HG03108 (cell line): ENCODE results near the gene RAB1A.
"Not testable (repeated sequence)": the region's sequence is repeated elsewhere in the genome, so short reads cannot be mapped to it uniquely, and the experiment has no call there.

Experiments used
- ATAC-seq: cut with Tn5 transposase; IDR thresholded peaks from one replicate; pipeline ENCODE4 v1.9.1; 2021; ENCODE audit warnings: moderate library complexity; ENCODE audit not compliant: unreplicated experiment

Gene RAB1A

DNA sequence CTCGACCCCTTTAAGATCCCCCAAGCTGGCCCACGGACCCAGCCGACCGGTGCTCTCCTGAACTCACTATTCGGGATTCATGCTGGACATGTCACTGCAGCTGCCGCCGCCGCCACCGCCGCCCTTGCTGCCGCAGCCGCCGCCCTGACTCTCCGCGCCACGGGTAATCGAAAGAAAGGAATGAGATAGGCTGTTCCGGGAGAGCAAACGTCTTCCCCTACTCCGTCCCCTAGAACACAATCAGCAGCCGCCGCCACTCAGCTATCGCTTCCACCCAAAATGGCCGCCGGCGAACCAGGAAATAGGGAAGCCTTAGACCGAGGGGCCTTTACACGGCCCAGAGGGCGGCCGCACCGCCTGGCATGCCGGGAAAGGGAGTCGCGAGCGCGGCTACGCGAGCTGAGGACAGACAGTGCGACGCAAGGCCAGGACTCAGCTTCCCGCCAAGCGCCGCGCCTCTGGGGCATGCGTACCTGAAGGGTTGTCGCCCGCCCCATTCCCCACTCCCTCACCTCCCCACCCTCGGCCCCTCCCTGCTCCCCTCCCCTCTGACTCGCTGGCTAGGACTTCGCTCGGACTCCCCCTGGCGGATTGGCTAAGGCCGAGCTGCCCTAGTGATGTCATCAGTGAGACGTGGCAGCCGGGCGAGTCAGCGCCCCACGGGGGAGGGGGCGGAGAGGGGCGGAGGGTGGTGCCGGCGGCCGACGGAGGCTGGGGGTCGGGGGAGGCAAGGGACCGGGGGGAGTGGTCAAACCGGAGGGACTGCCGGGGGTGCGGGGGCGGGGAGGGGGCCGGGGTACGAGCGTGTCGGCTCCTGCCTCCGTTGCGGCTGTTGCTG, at the start of gene RAB1A:
RAB1A (minus strand) TSS at position 281 of the 838 bp plus-strand sequence; CDS start at position 90, 191 bp downstream.
- ATAC-seq = peak; percentile 96

- ATAC-seq = no peak
These were observed 48.0 kb upstream of the RAB1A start for GRCh38 chr2:65177751-65178442.

GRCh38 chr2:65175894-65176530, 46.1 kb upstream of the RAB1A start:
- no peak for ATAC-seq

DNA sequence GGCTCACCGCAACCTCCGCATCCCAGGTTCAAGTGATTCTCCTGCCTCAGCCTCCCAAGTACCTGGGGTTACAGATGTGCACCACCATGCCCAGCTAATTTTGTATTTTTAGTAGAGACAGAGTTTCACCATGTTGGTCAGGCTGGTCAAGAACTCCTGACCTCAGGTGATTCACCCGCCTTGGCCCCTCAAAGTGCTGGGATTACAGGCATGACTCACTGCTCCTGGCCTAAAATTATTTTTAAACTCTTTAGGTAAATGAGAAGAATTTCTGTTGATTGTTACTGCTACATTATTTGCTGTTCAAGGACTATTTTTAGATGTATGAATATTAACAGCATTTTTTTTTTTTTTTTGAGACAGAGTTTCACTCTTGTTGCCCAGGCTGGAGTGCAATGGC, 44.1 kb upstream of the RAB1A start:
- not testable (repeated sequence) for ATAC-seq

GRCh38 chr2:65172994-65173790, 43.3 kb upstream of the RAB1A start:
- ATAC-seq = no peak

DNA sequence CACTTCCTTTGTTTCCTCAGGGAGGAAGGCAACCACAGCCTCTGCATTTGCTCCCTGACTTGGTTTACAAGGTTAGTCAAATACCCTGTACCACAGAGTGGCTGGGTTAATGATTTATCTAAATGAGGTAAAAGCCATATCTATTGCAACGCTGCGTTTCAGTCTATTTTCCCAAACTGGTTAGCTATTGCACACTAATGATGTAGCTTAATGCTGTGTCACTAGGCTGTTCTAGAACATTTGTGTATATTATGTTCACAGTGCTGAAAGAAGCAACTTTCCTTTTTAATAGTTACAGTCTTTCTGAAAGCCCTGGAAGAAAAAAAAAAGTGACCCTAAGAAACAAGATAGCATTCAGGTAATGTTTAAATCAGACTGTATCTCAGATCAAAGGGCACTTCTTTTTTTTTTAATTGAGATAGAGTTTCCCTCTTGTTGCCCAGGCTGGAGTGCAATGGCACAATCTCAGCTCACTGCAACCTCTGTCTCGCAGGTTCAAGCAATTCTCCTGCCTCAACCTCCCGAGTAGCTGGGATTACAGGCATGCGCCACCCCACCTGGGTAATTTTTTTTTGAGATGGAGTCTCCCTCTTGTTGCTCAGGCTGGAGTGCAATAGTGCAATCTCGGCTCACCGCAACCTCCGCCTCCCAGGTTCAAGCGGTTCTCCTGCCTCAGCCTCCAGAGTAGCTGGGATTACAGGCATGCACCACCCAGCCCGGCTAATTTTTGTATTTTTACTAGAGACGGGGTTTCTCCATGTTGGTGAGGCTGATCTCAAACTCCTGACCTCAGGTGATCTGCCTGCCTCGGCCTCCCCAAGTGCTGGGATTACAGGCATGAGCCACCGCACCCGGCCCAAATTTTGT, 40.9 kb upstream of the RAB1A start:
- not testable (repeated sequence) for ATAC-seq

- ATAC-seq = no peak
These were observed 39.8 kb upstream of the RAB1A start for GRCh38 chr2:65169760-65170136.

- ATAC-seq = no peak
These were observed 35.7 kb upstream of the RAB1A start for GRCh38 chr2:65165558-65165957.

DNA sequence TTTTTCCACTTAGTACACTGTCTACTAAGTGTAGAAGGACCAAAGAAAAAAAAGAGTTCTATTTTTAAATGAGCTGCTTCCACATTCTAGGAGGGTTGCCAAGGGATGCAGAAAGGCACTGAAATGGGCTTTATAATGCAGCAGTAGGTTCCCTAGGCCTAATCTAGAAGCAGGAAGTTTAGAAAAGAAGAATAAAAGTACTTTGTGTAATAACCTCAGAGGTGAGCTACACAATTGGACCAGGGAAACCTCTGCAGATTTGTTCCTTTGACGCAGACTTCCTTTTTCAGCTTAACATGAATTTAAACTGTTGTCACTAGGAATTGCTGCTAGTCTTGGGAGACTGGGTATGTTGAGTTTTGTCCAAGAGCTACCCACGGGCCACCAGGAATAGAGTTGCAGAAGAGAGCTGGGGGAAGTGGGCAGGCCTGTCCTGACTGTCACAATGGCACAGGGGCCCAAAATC, 34.6 kb upstream of the RAB1A start:
- ATAC-seq = no peak

DNA sequence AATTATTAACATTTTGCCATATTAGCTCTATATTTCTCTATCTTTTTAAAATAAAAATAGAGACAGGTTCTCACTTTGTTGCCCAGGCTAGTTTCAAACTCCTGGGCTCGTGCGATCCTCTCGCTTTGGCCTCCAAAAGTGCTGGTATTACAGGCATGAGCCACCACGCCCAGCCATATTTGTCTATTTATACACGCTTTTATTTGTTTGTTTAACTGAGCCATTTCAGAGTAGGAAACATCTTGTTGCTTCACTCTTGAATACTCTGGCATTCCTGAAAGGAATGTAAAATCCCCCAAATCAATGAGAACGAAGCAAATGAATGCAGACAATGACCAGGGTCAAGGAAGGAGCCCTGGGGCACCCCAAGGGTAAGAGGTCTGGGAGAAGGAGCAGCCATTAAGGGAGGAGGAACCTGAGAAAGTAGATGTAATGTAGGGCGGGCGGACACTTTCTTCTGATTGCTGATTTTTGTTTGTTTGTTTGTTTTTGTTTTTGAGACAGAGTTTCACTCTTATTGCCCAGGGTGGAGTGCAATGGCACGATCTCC, 31.7 kb upstream of the RAB1A start:
- ATAC-seq = no peak

DNA sequence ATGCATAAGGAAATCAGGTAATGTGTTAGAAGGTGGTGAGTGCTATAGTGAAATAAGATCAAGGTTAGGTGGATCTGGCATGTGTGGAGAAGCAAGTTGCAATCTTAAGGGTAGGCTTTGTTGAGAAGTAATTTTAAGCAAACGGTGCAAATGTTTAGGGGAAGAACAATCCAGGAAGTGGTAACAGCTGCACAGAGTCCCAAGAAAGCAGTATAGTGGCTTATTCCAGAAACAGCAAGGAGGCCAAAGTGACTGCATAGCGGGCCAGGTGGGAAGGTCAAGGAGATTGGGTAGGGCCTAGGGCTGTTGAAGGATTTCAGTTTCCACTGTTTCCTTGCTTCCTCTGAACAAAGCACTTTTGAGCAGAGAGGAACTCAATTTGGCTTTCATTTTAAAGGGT, 30.0 kb upstream of the RAB1A start:
- ATAC-seq = no peak

- ATAC-seq = no peak
These were observed 29.4 kb upstream of the RAB1A start for GRCh38 chr2:65159261-65159660.

- no peak for ATAC-seq
These were observed 28.7 kb upstream of the RAB1A start for GRCh38 chr2:65158557-65158956.

GRCh38 chr2:65157856-65158255, 27.9 kb upstream of the RAB1A start:
- not testable (repeated sequence) for ATAC-seq

- ATAC-seq = no peak
These were observed 26.1 kb upstream of the RAB1A start for GRCh38 chr2:65156041-65156440.

- ATAC-seq = no peak
These were observed 23.6 kb upstream of the RAB1A start for GRCh38 chr2:65153515-65153914.

DNA sequence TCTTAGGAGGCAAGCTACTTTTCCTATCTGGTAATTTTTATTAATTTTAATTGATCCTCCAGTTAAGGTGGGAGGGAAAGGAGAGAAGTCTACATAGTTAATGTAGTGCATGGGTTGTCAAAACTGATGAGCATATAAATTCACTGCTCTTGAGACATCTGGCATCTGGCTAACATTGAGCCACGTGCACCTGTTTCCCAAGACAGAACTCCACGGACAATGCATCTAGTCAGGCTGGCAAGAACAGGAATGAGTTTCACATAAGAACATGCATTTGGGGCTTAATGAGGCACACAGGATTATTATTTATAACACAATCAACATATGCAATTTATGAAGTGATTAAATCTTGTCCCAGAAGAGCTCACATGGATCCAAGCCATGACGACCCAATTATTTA, 16.2 kb upstream of the RAB1A start:
- ATAC-seq = no peak

GRCh38 chr2:65144571-65144970, 14.7 kb upstream of the RAB1A start:
- no peak for ATAC-seq

DNA sequence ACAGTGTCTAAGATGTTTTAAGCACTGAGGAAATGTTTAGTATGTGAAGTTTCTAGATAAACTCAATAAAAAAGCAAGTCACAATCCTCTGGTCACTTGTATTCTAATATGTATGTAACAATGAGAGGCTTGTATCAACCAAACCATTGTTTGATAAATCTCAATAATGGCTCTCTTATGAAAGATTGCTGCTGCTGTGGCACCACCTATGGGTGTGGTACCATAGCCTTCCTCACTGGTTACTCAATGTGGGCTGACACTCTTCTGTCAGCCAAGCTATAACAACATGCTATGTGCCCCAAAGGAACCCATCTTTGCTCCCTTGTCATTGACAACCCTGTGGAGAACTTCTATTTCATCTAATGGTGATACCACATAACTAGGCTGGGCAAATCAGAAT, 12.6 kb upstream of the RAB1A start:
- no peak for ATAC-seq
